ENCODE measurements around the gene CFDP1.

The CFDP1 gene

GRCh38 chr16:75256696-75257343, 176.5 kb downstream of the CFDP1 start:
- no peak for DNase-seq
- no peaks in the 10 kb centered on the region for H3K9me3 ChIP-seq (ENCODE audit: control extremely low read depth in 1 of 5, control insufficient read depth in 4 of 5, insufficient read depth in 2 of 5, low read depth in 1 of 5, low read length in 4 of 5)
- ChIA-PET POLR2A (interaction anchor here (1.2 kb wide), 1 partner anchor 10 kb away, joined by 3 read pairs; no protein-coding TSS in a partner anchor), CTCF (no interaction called here)
- H3K27me3 ChIP-seq (replicated peaks in 2 of 5; ENCODE audit: control insufficient read depth in 4 of 5, insufficient read depth in 5 of 5, low read length in 4 of 5), result peaks cover 11 to 93% (median 31%) of the 10 kb centered on the region in 5 experiments
- H3K4me1 ChIP-seq (ENCODE audit: control extremely low read depth in 1 of 4, control insufficient read depth in 4 of 4, insufficient read depth in 4 of 4, low read length in 3 of 4), result peaks cover 0 to 4% (median 2%) of the 10 kb centered on the region in 4 experiments
- WGBS (ENCODE audit: insufficient coverage), result 78% methylated on average over 12 of the region's 14 CpGs
- no peak overlapping the region for H3K4me3 ChIP-seq (ENCODE audit: control insufficient read depth in 1 of 7, extremely low read depth in 1 of 7, insufficient read depth in 4 of 7, low read depth in 2 of 7, low read length in 6 of 7)
- no peak overlapping the region for H3K27ac ChIP-seq (ENCODE audit: insufficient read depth in 1 of 2, low read depth in 1 of 2, low read length in 2 of 2, poor library complexity in 1 of 2, severe bottlenecking in 2 of 2)
- H3K36me3 ChIP-seq (ENCODE audit: control insufficient read depth in 4 of 4, insufficient read depth in 4 of 4, low read length in 3 of 4), result no peaks in the 10 kb centered on the region

- CTCF ChIA-PET, result no interaction called here
- Histone ChIP-seq H3K4me1 (ENCODE audit: control extremely low read depth in 1 of 4, control insufficient read depth in 4 of 4, insufficient read depth in 4 of 4, low read length in 3 of 4) (peaks cover 0 to 7% (median 5%) of the 10 kb centered on the region in 4 experiments), H3K9me3 (ENCODE audit: control extremely low read depth in 1 of 5, control insufficient read depth in 4 of 5, insufficient read depth in 2 of 5, low read depth in 1 of 5, low read length in 4 of 5) (no peaks in the 10 kb centered on the region), H3K27me3 (replicated peaks in 2 of 5; ENCODE audit: control insufficient read depth in 4 of 5, insufficient read depth in 5 of 5, low read length in 4 of 5) (peaks cover 11 to 90% (median 31%) of the 10 kb centered on the region in 5 experiments), H3K4me3 (ENCODE audit: control insufficient read depth in 1 of 7, extremely low read depth in 1 of 7, insufficient read depth in 4 of 7, low read depth in 2 of 7, low read length in 6 of 7) (no peak overlapping the region), H3K27ac (ENCODE audit: insufficient read depth in 1 of 2, low read depth in 1 of 2, low read length in 2 of 2, poor library complexity in 1 of 2, severe bottlenecking in 2 of 2) (no peak overlapping the region), H3K36me3 (ENCODE audit: control insufficient read depth in 4 of 4, insufficient read depth in 4 of 4, low read length in 3 of 4) (no peaks in the 10 kb centered on the region)
- DNase-seq, result no peak
- POLR2A ChIA-PET, result interaction anchor here (1.2 kb wide), 1 partner anchor 10 kb away, joined by 3 read pairs; no protein-coding TSS in a partner anchor
- 82% methylated on average over 10 of the region's 12 CpGs for WGBS (ENCODE audit: insufficient coverage)
Observed at GRCh38 chr16:75256059-75256571, 177.2 kb downstream of the CFDP1 start.

- ChIA-PET CTCF (interaction anchor here (0.8 to 1.6 kb wide), 4 partner anchors 15 to 55 kb away, joined by 3 to 6 read pairs (median 4); no protein-coding TSS in a partner anchor), POLR2A (no interaction called here)
Observed at GRCh38 chr16:75254359-75254837, 178.9 kb downstream of the CFDP1 start.

GRCh38 chr16:75252946-75253911, 180.1 kb downstream of the CFDP1 start:
- Histone ChIP-seq H3K27me3 (replicated peaks in 2 of 5; ENCODE audit: control insufficient read depth in 4 of 5, insufficient read depth in 5 of 5, low read length in 4 of 5) (peaks cover 11 to 95% (median 42%) of the 10 kb centered on the region in 5 experiments), H3K9me3 (ENCODE audit: control extremely low read depth in 1 of 5, control insufficient read depth in 4 of 5, insufficient read depth in 2 of 5, low read depth in 1 of 5, low read length in 4 of 5) (no peaks in the 10 kb centered on the region), H3K36me3 (ENCODE audit: control insufficient read depth in 4 of 4, insufficient read depth in 4 of 4, low read length in 3 of 4) (no peaks in the 10 kb centered on the region), H3K4me3 (ENCODE audit: control insufficient read depth in 1 of 7, extremely low read depth in 1 of 7, insufficient read depth in 4 of 7, low read depth in 2 of 7, low read length in 6 of 7) (no peak overlapping the region), H3K27ac (ENCODE audit: insufficient read depth in 1 of 2, low read depth in 1 of 2, low read length in 2 of 2, poor library complexity in 1 of 2, severe bottlenecking in 2 of 2) (no peak overlapping the region), H3K4me1 (ENCODE audit: control extremely low read depth in 1 of 4, control insufficient read depth in 4 of 4, insufficient read depth in 4 of 4, low read length in 3 of 4) (peaks cover 0 to 18% (median 15%) of the 10 kb centered on the region in 4 experiments)
- POLR2A ChIA-PET, result no interaction called here
- WGBS (ENCODE audit: insufficient coverage), result 94% methylated on average over 5 of the region's 15 CpGs
- CTCF ChIA-PET, result interaction anchor here (1.1 to 1.6 kb wide), 3 partner anchors 14 to 54 kb away, joined by 3 to 6 read pairs (median 4); no protein-coding TSS in a partner anchor
- DNase-seq, result no peak

More at GRCh38 chr16:75254359-75254837, 178.9 kb downstream of the CFDP1 start:
- Histone ChIP-seq H3K36me3 (ENCODE audit: control insufficient read depth in 4 of 4, insufficient read depth in 4 of 4, low read length in 3 of 4) (no peaks in the 10 kb centered on the region), H3K4me3 (ENCODE audit: control insufficient read depth in 1 of 7, extremely low read depth in 1 of 7, insufficient read depth in 4 of 7, low read depth in 2 of 7, low read length in 6 of 7) (no peak overlapping the region), H3K4me1 (ENCODE audit: control extremely low read depth in 1 of 4, control insufficient read depth in 4 of 4, insufficient read depth in 4 of 4, low read length in 3 of 4) (peaks cover 0 to 18% (median 15%) of the 10 kb centered on the region in 4 experiments), H3K27ac (ENCODE audit: insufficient read depth in 1 of 2, low read depth in 1 of 2, low read length in 2 of 2, poor library complexity in 1 of 2, severe bottlenecking in 2 of 2) (no peak overlapping the region), H3K27me3 (replicated peaks in 2 of 5; ENCODE audit: control insufficient read depth in 4 of 5, insufficient read depth in 5 of 5, low read length in 4 of 5) (peaks cover 11 to 95% (median 38%) of the 10 kb centered on the region in 5 experiments), H3K9me3 (ENCODE audit: control extremely low read depth in 1 of 5, control insufficient read depth in 4 of 5, insufficient read depth in 2 of 5, low read depth in 1 of 5, low read length in 4 of 5) (no peaks in the 10 kb centered on the region)
- no peak for DNase-seq
- 96% methylated on average over 4 of the region's 5 CpGs for WGBS (ENCODE audit: insufficient coverage)

- CTCF ChIA-PET, result no interaction called here
- 80% methylated on average over 22 of the region's 24 CpGs for WGBS (ENCODE audit: insufficient coverage)
- H3K4me3 ChIP-seq (ENCODE audit: control insufficient read depth in 1 of 7, extremely low read depth in 1 of 7, insufficient read depth in 4 of 7, low read depth in 2 of 7, low read length in 6 of 7), result no peak overlapping the region
- peaks cover 0 to 18% (median 15%) of the 10 kb centered on the region in 4 experiments for H3K4me1 ChIP-seq (ENCODE audit: control extremely low read depth in 1 of 4, control insufficient read depth in 4 of 4, insufficient read depth in 4 of 4, low read length in 3 of 4)
- DNase-seq, result no peak
- H3K27me3 ChIP-seq (replicated peaks in 2 of 5; ENCODE audit: control insufficient read depth in 4 of 5, insufficient read depth in 5 of 5, low read length in 4 of 5), result peaks cover 11 to 95% (median 42%) of the 10 kb centered on the region in 5 experiments
- POLR2A ChIA-PET, result no interaction called here
- H3K27ac ChIP-seq (ENCODE audit: insufficient read depth in 1 of 2, low read depth in 1 of 2, low read length in 2 of 2, poor library complexity in 1 of 2, severe bottlenecking in 2 of 2), result no peak overlapping the region
- H3K9me3 ChIP-seq (ENCODE audit: control extremely low read depth in 1 of 5, control insufficient read depth in 4 of 5, insufficient read depth in 2 of 5, low read depth in 1 of 5, low read length in 4 of 5), result no peaks in the 10 kb centered on the region
- no peaks in the 10 kb centered on the region for H3K36me3 ChIP-seq (ENCODE audit: control insufficient read depth in 4 of 4, insufficient read depth in 4 of 4, low read length in 3 of 4)
Observed at GRCh38 chr16:75252049-75252864, 181.0 kb downstream of the CFDP1 start.

GRCh38 chr16:75251280-75252048, 181.8 kb downstream of the CFDP1 start, which contains the start of gene BCAR1:
TSS of gene BCAR1 (minus strand) at chr16:75251624. CDS start at chr16:75251482, 142 bp downstream.
- peaks cover 0 to 18% (median 15%) of the 10 kb centered on the region in 4 experiments for H3K4me1 ChIP-seq (ENCODE audit: control extremely low read depth in 1 of 4, control insufficient read depth in 4 of 4, insufficient read depth in 4 of 4, low read length in 3 of 4)
- peak; percentile 36 to 53 (median 36) for DNase-seq
- no peaks in the 10 kb centered on the region for H3K36me3 ChIP-seq (ENCODE audit: control insufficient read depth in 4 of 4, insufficient read depth in 4 of 4, low read length in 3 of 4)
- ChIA-PET POLR2A (no interaction called here), CTCF (no interaction called here)
- 2% methylated on average over 37 of the region's 84 CpGs for WGBS (ENCODE audit: insufficient coverage)
- no peak within 1 kb of the TSS for H3K27ac ChIP-seq (ENCODE audit: insufficient read depth in 1 of 2, low read depth in 1 of 2, low read length in 2 of 2, poor library complexity in 1 of 2, severe bottlenecking in 2 of 2)
- no peaks in the 10 kb centered on the region for H3K9me3 ChIP-seq (ENCODE audit: control extremely low read depth in 1 of 5, control insufficient read depth in 4 of 5, insufficient read depth in 2 of 5, low read depth in 1 of 5, low read length in 4 of 5)
- peak within 1 kb of the TSS in 5 of 7 experiments; percentile 25 to 54 (median 36) for H3K4me3 ChIP-seq (ENCODE audit: control insufficient read depth in 1 of 7, extremely low read depth in 1 of 7, insufficient read depth in 4 of 7, low read depth in 2 of 7, low read length in 6 of 7)
- peaks cover 11 to 95% (median 36%) of the 10 kb centered on the region in 5 experiments for H3K27me3 ChIP-seq (replicated peaks in 2 of 5; ENCODE audit: control insufficient read depth in 4 of 5, insufficient read depth in 5 of 5, low read length in 4 of 5)

Measured in common myeloid progenitor, CD34-positive (primary cell).